Activated T-helper 1 cell treated with anti-CD3 and anti-CD28 coated beads, Interleukin-2, amount 50 U/mL, for 16 hours (primary cell): Measurements from ENCODE around the gene NADK2.

ENCODE experiments used
- DNase-seq, 2 donors: peaks; one replicate each; pipeline ENCODE4 v3.0.0-alpha.2; 2020; ENCODE audit warnings: low read depth in 1 of 2, low spot score in 1 of 2

NADK2 gene

DNA sequence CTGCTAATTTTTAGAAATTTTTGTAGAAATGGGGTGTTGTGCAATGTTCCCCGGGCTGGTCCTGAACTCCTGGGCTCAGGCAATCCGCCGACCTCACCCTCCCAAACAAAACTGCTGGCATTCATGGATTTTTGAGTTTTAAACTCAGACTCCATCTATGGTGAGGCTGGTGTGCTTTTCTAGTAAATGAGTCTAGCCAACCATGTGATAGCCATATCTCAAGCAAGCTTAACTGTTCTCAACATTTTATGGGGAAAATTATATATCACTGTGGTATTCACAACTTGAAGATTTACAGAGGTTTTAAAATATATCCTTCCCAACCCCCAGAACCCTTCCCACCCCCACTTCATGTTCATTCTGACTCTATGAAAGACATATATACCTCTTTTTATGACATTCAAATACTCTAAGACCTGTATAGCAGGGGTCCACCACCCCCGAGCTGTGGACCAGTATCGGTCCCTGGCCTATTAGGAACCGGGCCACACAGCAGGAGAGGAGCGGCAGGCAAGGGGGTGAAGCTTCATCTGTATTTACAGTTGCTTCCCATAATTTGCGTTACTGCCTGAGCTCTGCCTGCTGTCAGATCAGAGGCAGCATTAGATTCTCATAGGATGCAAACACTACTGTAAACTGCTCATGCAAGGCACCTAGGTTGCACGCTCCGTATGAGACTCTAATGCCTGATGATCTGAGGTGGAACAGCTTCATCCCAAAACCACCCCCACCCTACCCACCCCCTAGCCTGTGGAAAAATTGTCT lies 4.5 kb upstream of the NADK2 start:
- no peak for DNase-seq

DNA sequence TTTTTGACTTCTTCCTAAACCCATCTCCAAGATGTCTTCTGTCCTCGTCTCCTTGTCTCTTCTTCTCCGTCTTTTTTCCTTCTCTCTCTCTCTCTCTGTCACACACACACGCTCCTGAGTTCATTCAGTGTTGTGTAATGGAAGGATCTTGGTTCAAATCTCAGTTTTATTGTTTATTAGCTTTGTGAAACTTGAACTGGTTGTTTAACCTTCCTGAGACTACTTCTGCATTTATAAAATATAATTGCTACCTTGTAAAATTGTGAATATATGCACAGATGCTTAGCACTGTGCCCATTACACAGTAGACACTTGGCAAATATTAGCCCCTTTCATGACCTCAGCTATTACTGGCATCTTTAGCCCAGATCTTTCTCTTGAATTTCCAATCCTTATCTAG lies 2.4 kb upstream of the NADK2 start:
- no peak for DNase-seq

DNA sequence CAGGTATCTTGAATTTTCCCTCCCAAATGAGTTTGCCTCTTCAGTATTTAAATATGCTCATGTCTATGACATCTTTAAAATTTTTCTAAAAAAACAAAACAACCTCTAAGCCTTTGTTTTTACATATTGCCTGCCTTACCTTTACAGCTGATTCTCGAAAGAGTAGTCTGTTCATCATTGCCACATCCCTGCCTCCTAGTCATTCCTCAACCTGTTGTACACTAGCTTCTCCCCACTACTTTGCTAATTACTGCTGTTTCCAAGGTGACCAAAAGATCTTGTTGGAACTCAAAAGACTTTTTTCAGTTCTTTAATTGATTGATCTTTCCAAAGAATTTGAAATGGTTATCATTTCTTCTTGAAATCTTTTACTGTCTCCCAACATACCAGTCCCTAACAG lies 1.9 kb upstream of the NADK2 start:
- no peak for DNase-seq

DNA sequence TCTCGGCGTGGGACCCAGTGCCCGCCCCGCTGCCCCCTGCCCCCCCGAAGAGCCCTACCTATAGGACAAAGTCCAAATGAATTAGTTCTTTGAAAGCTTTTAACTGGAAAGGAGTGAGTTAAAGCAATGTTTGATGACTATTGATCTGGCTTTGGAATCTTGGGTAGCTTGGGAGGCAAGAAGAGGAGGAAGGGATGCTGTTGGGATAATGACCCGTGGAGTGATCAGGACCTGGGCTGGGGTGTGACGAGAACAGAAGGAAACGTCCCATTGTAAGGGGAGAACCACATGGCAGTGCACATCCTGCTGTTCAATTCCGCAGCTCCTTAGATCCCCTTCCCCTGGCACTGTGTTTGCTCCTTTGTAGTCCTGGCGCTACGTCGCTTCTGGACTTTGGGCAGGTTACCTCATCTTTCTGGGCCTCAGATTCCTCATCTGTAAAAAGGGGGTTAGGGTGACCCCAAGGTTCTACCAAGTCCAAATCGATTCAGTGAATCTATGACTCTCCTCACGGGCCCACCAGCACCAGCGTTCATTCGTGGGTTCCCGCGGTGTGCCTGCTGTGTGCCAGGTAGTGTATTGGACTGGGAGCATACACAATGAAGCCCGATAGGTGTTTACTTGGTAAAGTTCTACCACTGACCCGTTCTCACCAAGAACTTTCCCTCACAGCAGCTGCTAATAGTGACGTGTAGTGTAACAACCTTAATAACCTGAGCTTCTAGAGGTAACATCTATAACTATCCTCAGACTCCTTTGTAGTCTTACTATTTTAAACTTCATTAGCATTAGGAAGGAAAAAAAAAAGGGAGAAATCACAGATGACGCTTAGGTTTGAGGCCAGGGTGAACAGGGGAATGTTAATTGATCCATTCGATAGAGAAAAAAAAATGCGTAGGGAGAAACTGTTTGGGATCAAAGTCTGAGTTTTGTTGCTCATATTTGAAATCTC lies 1.1 kb upstream of the NADK2 start:
- DNase-seq = no peak

DNA sequence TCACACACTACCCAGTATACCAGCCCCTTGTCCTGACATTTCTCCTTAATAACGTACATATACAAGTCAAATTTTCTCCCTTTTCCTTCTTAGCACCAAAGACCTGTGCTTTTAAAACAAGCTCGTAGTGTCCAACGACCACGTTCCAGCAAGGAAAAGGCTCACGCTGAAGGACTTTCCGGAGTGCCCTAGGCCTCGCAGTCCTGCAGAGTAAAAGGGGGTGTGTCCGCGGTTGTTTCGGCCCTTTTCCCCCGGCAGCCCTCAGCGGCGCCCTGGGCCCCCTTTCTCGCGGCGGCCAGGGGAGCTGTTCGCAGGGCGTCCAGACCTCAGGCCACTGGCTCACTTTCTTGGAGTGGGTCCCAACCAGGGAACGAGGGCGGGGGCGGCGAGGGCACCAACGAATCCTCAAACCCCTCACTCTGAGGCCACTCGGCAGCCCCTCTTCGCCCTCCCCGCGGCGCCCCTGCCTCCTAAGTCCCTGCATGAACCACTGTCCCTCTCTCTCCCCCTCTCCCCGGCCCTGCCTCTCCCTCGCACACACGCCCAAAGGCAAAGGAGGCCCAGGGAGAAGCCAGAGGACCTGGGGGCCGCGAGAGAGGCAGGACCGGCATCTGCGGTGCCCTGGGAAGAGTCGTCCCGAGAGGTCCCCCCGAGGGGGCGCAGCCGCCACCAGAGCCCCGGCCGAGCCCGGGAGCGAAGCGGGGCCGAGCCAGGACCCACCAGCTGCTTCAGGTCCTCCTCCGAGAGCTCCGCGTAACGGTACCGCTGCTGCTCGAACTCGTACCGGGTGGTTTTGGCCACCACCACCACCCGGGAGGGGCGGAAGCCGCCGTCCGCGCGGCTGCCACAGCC lies 720 bp downstream of the NADK2 start:
- DNase-seq = peak; percentile 2 to 17

DNA sequence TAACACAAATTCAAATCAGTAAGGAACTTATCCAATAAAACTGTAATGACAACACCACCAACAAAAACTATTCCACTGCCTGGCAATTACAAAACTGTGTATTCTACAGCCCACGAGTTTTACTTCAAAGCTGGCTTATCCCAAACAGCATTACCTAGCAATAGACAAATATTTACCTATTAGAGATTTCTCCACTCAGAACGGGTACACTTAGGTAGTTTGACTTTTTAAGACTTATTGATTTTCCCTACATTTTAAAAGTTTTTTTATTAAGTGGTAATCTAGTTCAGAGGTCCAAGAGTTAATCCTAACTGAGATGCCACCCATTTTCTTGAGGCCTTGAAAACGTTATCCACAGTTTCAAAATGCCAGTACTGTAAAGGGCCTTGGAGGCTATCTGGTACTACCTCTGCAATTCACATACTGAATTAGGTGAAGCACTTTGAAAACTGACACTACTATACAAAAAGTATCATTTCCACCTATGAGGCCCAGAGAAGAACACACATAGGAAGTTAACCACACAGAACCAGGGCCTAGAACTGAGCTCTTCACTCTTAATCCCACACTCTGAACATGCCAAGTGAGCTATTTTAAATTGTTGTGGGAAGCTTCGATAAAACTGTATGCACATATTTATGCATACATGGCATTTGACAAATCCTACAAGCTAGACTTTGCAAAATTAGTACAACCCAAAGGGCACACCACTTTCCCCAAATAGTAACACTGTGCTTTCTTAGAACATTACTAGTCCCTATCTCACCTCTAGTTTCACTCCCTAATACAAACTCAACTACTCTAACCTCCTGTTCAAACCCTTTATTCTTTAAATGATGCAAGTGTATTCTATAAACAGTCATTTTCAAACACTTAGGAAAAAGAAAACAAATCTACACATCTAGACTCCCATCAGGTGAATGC lies 2.1 kb downstream of the NADK2 start:
- no peak for DNase-seq

DNA sequence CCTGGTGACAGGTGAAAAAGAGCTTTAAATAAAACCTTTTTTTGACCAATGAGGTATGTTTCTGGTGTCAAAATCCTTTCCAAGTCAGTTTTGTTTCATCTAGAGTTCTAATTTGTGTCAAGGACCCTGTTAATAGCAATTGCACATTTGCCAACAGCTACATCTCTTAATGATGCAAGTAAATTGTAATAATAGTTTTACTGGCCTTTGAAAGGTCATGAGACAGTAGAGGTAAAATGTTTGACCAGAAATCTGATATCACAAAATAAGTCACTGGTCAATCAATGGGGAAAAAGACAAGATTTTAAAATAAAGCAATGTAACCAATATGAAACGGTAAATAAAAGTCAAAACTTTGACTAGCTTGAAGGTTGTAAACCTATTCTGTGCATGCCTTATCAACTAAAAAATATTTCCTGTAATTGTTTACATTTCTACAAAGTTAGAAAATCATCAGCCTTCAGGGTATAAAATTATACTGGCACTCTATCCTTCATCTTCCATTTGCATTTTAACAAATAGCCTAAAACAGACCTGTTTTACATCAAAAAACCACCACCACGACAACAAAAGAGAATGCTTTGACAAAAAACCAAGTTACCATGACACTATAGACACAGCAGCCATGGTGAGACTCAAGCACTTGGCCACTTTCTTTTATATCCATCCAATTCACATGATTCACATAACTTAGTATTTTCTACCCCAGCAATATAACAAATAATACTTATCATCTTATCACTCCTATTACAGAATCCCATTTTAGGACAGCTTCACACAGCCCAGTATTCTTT lies 3.0 kb downstream of the NADK2 start:
- no peak for DNase-seq

DNA sequence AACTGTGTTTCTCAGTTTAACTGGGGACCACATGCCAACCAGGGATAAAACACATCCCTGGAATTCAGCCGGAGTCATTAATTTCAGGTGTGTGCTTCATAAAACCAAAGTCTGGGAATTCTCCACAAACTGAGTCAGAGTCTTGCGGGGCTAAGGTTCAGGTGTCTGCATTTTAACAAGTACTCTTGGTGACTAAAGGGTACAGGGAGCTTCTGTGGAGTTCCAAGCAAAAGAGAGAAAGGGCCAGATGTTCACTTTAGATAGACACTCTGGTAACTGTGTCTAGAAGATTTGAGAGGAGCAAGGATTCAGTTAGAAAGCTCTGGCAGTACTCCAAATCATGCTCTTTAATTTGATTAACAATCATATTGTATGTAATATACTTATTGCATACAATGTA lies 4.0 kb downstream of the NADK2 start:
- DNase-seq = no peak

DNA sequence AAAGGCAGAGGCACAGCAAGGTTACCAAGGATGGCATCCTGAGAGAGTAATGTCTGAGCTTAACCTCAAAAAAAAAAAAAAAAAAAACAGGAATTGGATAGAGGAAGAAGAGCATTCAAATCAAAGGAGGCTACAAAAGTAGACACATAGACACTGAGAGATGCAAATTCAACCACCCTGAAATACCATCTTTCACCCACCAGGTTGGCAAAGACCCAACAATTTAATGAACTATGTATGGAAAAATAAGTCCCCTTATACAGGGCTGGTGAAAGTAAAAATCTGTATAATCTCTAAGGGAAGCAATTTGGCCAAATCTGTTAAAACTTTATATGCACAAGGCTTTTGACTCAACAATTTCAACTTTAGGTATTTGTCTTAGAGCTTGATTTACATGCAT lies 4.9 kb downstream of the NADK2 start:
- no peak for DNase-seq

DNA sequence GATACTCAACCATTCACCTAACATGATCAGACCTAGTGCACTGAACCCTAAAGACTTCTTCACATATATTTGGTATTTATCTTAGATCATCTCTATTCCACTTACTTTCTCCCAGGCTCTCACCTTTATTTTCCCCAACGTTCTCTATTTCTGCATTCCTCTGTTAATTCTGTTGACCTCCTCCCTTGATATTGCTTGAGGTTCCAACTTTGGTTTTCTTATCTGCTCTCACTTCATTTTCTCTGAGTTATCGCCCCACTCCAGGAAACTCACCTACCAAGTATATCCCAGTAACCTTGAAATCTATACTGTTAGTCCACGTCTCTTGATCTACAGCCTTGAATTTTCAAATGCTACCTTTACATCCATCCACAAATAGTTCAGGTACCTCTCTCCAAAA lies 9.2 kb downstream of the NADK2 start:
- DNase-seq = no peak

DNA sequence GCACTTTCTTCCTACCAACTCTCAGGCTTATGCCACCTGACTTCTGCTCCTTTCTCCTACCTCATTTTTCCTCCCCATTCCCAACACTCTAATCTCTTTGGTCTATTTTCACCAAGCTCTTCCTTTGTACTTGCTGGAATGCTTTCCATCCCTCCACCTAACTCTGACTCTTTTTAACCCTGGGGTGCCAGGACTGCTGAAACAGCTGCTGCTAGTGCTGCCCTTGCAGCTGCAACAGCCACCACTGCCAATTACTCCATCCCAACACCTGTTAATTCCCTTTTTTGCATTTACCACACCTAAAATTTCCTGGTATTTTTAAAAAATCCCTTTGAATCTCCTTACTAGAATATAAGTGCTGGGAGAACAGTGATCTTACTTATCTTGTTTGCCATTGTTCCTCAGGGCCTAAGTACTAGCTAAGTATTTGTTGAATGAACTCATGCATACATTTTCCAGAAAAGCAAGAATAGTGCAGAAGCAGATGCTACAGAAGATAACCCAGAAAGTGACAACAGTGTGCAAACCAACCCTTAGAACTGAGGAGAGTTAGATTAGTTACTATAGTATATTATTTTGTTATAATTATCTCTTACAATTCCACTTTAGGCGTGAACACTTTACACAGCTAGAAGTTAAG lies 11.5 kb downstream of the NADK2 start:
- DNase-seq = no peak

DNA sequence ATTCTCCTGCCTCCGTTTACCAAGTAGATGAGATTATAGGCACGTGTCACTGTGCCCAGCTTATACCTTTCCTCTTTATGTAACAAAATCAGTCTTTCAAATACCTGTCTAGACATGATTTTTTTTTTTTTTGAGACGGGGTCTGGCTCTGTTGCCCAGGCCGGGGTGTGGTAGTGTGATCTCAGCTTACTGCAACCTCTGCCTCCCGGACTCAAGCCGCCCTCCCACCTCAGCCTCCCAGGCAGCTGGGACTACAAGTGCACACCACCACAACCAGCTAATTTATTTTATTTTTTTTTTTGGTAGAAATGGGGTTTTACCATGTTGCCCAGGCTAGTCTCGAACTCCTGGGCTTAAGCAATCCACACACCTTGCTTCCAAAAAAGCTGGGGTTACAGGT lies 13.2 kb downstream of the NADK2 start:
- no peak for DNase-seq

DNA sequence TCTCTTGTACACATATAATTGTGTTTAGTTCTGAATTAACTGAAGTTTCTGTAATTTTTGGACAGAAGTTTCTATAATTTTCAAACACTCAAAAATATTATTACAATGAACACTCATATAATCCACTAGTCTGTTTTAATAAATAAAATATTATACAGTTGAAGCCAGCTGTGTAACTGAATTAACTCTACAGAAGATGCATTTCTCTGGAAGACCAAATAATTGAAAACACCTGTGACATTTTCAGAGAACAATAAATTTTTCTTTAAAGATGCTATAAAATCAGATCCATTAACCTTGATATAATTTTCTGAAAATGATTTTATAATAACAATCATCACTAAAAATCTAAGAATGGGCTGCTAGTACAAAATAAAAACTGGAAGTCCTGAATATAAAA lies 14.7 kb downstream of the NADK2 start:
- no peak for DNase-seq

DNA sequence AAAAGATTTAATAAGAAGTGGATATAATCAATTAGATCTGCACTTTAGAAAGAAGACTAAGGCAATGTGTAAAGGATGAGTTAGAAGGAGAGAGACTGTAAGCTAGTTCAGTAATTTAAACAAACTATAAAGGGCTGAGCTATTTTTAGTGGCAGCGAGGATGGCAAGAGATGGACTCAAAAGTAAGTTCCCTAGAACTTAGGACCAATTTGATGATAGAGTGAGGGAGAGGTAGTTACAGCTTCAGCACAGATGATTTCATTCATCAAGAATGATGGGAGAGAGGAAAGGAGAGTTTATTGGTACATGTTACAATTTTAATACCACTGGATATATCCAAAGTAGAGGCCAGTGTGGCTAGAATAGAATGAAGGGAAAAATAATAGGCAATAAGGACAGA lies 19.1 kb downstream of the NADK2 start:
- DNase-seq = no peak

DNA sequence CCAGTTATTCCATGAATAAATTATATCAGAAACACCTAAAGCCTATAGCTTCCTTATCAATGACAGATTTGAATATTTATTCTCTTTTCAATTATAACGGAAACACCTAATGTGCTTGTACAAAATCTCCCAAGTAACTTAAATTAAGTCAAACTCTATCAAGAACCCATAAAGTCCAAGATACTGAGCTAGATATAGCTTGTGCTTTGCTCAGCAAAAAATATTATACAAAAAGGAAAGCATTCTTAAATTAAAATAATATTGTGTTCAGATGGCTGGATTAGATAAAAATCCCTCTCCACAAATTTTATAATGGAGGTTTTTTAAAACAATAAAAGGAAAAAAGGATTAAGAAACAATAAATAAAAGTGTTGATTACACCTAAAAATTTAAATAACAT lies 23.7 kb downstream of the NADK2 start:
- DNase-seq = no peak

DNA sequence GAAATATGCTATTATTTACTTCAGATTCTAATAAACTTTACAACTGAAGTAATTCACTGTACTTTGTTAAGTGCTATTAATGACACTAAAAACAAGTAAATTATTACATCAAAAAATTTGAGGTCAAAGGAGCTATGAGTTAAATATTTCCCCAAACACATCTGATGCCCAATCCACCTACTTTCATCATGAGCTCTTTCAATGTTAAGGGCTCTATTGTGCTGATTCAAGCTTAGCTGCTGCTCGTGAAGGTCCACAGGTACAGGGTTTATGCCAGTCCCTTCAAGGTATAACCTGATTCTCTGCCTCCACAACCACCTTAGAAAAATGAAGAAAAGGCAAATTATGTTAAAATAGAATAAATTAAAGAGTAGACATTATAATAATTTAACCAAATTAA lies 24.2 kb downstream of the NADK2 start:
- no peak for DNase-seq

DNA sequence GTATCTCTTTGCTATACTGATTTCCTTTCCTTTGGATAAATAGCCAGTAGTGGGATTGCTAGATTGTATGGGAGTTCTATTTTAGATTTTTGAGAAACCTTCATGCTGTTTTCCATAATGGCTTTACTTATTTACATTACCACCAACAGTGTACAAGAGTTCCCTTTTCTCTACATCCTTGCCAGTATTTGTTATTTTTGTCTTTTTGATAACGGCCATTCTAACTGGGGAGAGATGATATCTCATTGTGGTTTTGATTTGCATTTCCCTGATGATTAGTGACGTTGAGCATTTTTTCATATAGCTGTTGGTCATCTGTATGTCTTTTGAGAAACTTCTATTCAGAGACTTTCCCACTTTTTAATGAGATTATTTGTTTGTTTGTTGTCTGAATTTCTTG lies 25.8 kb downstream of the NADK2 start:
- no peak for DNase-seq

DNA sequence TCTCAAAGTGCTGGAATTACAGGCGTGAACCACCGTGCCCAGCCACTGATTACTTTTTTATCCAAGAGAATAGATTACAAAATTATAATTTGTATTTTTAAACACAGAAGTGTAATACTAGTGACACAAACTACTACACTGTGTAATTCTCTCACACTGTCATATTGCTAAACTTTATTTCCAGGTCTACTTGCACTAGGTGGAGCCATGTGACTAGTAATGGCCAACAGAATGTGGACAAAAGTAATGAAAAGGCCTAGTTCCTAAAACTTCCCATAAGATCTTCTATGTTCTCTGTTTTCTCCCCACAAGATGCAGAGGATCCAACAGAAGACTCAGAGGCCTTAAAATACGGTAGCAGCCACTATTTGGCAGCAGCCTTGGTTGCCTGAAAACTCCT lies 27.3 kb downstream of the NADK2 start:
- DNase-seq = no peak

DNA sequence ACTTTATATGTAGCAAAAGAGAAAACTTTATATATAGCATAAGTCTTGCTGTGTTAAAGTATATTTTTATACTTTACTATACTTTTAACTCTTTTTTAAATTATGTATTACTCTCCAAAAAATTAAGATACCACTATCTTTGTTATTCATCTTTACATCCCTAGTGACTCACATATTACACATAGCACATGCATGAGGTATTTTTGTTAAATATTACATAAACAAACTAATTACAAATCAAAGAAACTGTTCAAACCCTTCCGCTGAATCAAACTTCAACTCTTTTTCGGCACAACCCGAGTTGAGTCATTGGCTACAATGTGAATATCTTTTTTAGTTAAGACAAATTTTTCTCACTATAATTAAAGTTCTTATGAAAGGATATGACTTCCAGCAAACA lies 32.1 kb downstream of the NADK2 start:
- no peak for DNase-seq
